Anterior cingulate cortex (tissue), 58 donors: Measurements from ENCODE around the gene DCP1B.

Source experiments
- DNase-seq, 58 donors: peaks; one replicate each; lab custom pipeline; 2025; lab: John Stamatoyannopoulos, UW

Gene DCP1B

GRCh38 chr12:1925684-1926006 lies 78.6 kb downstream of the DCP1B start:
- no peak for DNase-seq

- no peak for DNase-seq
Measured at GRCh38 chr12:1924996-1925683, 79.1 kb downstream of the DCP1B start.

- DNase-seq: no peak
Measured at GRCh38 chr12:1922985-1923384, 81.3 kb downstream of the DCP1B start.

- no peak for DNase-seq
Measured at GRCh38 chr12:1922075-1922709, 82.1 kb downstream of the DCP1B start.

GRCh38 chr12:1920971-1921370 lies 83.3 kb downstream of the DCP1B start:
- no peak for DNase-seq

- no peak for DNase-seq
Measured at GRCh38 chr12:1920436-1920835, 83.8 kb downstream of the DCP1B start.

GRCh38 chr12:1919763-1920162 lies 84.5 kb downstream of the DCP1B start:
- DNase-seq: no peak

- DNase-seq: no peak
Measured at GRCh38 chr12:1919284-1919683, 85.0 kb downstream of the DCP1B start.

- DNase-seq: no peak
Measured at GRCh38 chr12:1918884-1919236, 85.4 kb downstream of the DCP1B start.

- DNase-seq: no peak
Measured at GRCh38 chr12:1918081-1918883, 86.0 kb downstream of the DCP1B start, which contains the start of gene CACNA2D4. Gene CACNA2D4 (minus strand): TSS chr12:1918652. CDS start chr12:1918473, 179 bp downstream.

GRCh38 chr12:1917172-1918070 lies 86.8 kb downstream of the DCP1B start:
- DNase-seq: no peak

- DNase-seq: peak in 3 of 58 donors; percentile 23 to 48 (median 34)
Measured at GRCh38 chr12:1916371-1917171, 87.7 kb downstream of the DCP1B start.

GRCh38 chr12:1915082-1915968 lies 88.9 kb downstream of the DCP1B start:
- no peak for DNase-seq

- DNase-seq: no peak
Measured at GRCh38 chr12:1914114-1914911, 89.9 kb downstream of the DCP1B start.

- no peak for DNase-seq
Measured at GRCh38 chr12:1913377-1914113, 90.7 kb downstream of the DCP1B start.

GRCh38 chr12:1912580-1913376 lies 91.5 kb downstream of the DCP1B start:
- no peak for DNase-seq
